ENCODE data around the gene GNAT1. TPM values are rescaled to one million over a fixed set of nuclear protein-coding genes. Genes with fewer than 3 reads are reported as not detected.
A peak's percentile ranks its signal among the peaks of the same experiment; 100 is the strongest.

GNAT1 gene
- total RNA-seq, 1 experiment from 2014 or later = not detected

DNA sequence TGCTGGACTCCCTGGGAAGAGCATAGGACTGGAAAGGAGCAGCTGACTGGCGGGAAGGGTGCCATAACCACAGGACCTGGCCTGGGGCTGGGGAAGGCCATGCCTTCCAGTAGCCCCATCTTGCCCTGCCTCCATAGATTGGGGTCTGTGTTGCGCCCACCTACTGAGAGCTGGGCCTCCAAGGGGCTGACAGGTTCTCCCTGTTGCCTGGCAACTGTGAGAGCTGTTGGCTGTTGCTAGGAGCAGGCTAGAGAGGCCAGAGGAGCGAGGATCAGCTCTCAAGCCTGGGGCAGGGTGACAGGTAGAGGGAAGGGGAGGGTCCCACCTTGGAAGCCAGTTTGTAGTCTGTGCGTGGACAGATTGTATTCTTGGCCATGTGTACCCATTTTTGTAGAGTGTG is 41.8 kb downstream of the GNAT1 start:
- H3K79me1 ChIP-seq (ENCODE audit: insufficient read depth, low read depth, low read length, poor library complexity, severe bottlenecking) = peaks cover 6% of the 10 kb centered on the region
- Mint-ChIP-seq H3K36me3 (ENCODE audit: insufficient read depth in 1 of 3, low read depth in 3 of 3) (peaks cover 0 to 2% (median 0%) of the 10 kb centered on the region in 3 experiments; a peak in 1 of 7 replicates), H3K27me3 (ENCODE audit: low read depth) (peaks cover 8% of the 10 kb centered on the region), H3K4me1 (peaks cover 39 to 50% of the 10 kb centered on the region in 2 experiments), H3K4me3 (no peak overlapping the region), H3K27ac (no peak overlapping the region; a peak in 1 of 7 replicates), H3K9me3 (no peaks in the 10 kb centered on the region; a peak in 1 of 5 replicates)
- H2BK15ac ChIP-seq (ENCODE audit: low read depth, low read length) = no peak overlapping the region
- WGBS (ENCODE audit: extremely low coverage, insufficient read length, low lambda C conversion rate) = no CpG with 5 or more reads among the region's 4 CpGs
- no peak overlapping the region for H2AFZ ChIP-seq (ENCODE audit: low read length)
- H3T11ph ChIP-seq (ENCODE audit: low read length) = no peak overlapping the region
- no peak overlapping the region for H3K14ac ChIP-seq (ENCODE audit: insufficient read depth, low read length)
- H4K20me1 ChIP-seq (ENCODE audit: control insufficient read depth, insufficient read depth, insufficient read length) = no peaks in the 10 kb centered on the region
- H2BK12ac ChIP-seq (ENCODE audit: insufficient read length, low read depth, low read length) = no peak overlapping the region
- no peak overlapping the region for H4K8ac ChIP-seq (replicated peaks; ENCODE audit: insufficient read length, low read depth, low read length)
- no peaks in the 10 kb centered on the region for H3K4me1 ChIP-seq (ENCODE audit: insufficient read depth, low read length)
- H4K91ac ChIP-seq (ENCODE audit: insufficient read length, low read depth, low read length) = no peak overlapping the region
- H2BK120ac ChIP-seq (ENCODE audit: low read depth, low read length, poor library complexity, severe bottlenecking) = no peak overlapping the region
- TF ChIP-seq, protein P1, sequence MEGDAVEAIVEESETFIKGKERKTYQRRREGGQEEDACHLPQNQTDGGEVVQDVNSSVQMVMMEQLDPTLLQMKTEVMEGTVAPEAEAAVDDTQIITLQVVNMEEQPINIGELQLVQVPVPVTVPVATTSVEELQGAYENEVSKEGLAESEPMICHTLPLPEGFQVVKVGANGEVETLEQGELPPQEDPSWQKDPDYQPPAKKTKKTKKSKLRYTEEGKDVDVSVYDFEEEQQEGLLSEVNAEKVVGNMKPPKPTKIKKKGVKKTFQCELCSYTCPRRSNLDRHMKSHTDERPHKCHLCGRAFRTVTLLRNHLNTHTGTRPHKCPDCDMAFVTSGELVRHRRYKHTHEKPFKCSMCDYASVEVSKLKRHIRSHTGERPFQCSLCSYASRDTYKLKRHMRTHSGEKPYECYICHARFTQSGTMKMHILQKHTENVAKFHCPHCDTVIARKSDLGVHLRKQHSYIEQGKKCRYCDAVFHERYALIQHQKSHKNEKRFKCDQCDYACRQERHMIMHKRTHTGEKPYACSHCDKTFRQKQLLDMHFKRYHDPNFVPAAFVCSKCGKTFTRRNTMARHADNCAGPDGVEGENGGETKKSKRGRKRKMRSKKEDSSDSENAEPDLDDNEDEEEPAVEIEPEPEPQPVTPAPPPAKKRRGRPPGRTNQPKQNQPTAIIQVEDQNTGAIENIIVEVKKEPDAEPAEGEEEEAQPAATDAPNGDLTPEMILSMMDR (conservative IDR thresholded peaks at IDR 0.05) = no peak
- H2BK5ac ChIP-seq (ENCODE audit: insufficient read length, low read length) = no peak overlapping the region
- DNase-seq = no peak
- no peaks in the 10 kb centered on the region for H3K27me3 ChIP-seq (ENCODE audit: insufficient read depth, low read length)
- H2BK20ac ChIP-seq (ENCODE audit: low read depth, low read length, poor library complexity, severe bottlenecking) = no peak overlapping the region
- no peak overlapping the region for H3K9ac ChIP-seq (ENCODE audit: extremely low read depth, insufficient read length, low read length)
- no peak overlapping the region for H3K4me2 ChIP-seq (ENCODE audit: insufficient read depth, insufficient read length, low read length)
- no peaks in the 10 kb centered on the region for H3K9me3 ChIP-seq (ENCODE audit: control insufficient read depth, low read depth, low read length)
- H3K79me2 ChIP-seq (ENCODE audit: insufficient read depth, low read length) = peaks cover 9% of the 10 kb centered on the region; the same call in 1 of the 2 replicates
- H3K23ac ChIP-seq (ENCODE audit: insufficient read length, low read depth, low read length) = no peak overlapping the region
- H3K56ac ChIP-seq (ENCODE audit: insufficient read length, low read depth, low read length) = no peak overlapping the region
- peak overlapping the region; percentile 7 for H3K18ac ChIP-seq (ENCODE audit: insufficient read length, low read depth, low read length)
- no peak overlapping the region for H4K5ac ChIP-seq (ENCODE audit: insufficient read length, low read depth, low read length)
- no peak overlapping the region for H2AK5ac ChIP-seq (ENCODE audit: insufficient read length, low read length)
- H3K23me2 ChIP-seq (ENCODE audit: insufficient read length, low read depth, low read length, poor library complexity, severe bottlenecking) = peaks cover 14% of the 10 kb centered on the region
- H3K27ac ChIP-seq (ENCODE audit: insufficient read length, low read depth, low read length) = no peak overlapping the region
- H3K4ac ChIP-seq (ENCODE audit: low read depth, low read length) = no peak overlapping the region
